ENCODE measurements around the gene INCA1.

Gene INCA1

GRCh38 chr17:4987767-4988567 lies 9.4 kb downstream of the INCA1 start:
- H3K27ac ChIP-seq (ENCODE audit: insufficient read depth, low read depth, low read length, poor library complexity, severe bottlenecking): no peak overlapping the region
- peak overlapping the region; percentile 76 for H3K4me3 ChIP-seq (ENCODE audit: insufficient read depth, low read depth, low read length)
- H3K36me3 ChIP-seq (ENCODE audit: control insufficient read depth, insufficient read depth, low read length): no peaks in the 10 kb centered on the region
- no peaks in the 10 kb centered on the region for H3K9me3 ChIP-seq (ENCODE audit: control insufficient read depth, low read length)
- peaks cover 11% of the 10 kb centered on the region for H3K27me3 ChIP-seq (ENCODE audit: control insufficient read depth, insufficient read depth, low read length, poor library complexity, severe bottlenecking)
- 25 to 26% methylated on average over 30 of the region's 30 CpGs for WGBS, 2 experiments
- peaks cover 10% of the 10 kb centered on the region for H3K4me1 ChIP-seq (ENCODE audit: control insufficient read depth, insufficient read depth, low read length)

- Histone ChIP-seq H3K9me3 (ENCODE audit: control insufficient read depth, low read length) (no peaks in the 10 kb centered on the region), H3K4me3 (ENCODE audit: insufficient read depth, low read depth, low read length) (peak within 1 kb of the TSS; percentile 76), H3K4me1 (ENCODE audit: control insufficient read depth, insufficient read depth, low read length) (peaks cover 10% of the 10 kb centered on the region), H3K27me3 (ENCODE audit: control insufficient read depth, insufficient read depth, low read length, poor library complexity, severe bottlenecking) (peaks cover 11% of the 10 kb centered on the region), H3K36me3 (ENCODE audit: control insufficient read depth, insufficient read depth, low read length) (no peaks in the 10 kb centered on the region), H3K27ac (ENCODE audit: insufficient read depth, low read depth, low read length, poor library complexity, severe bottlenecking) (no peak within 1 kb of the TSS)
- WGBS, 2 experiments: 2 to 3% methylated on average over 78 of the region's 78 CpGs
These were observed 10.2 kb downstream of the INCA1 start, which contains the start of gene CAMTA2 for GRCh38 chr17:4986951-4987766. Gene CAMTA2 (minus strand): TSS chr17:4987675. CDS start chr17:4986222, 1,453 bp downstream.

GRCh38 chr17:4986403-4986802 lies 10.9 kb downstream of the INCA1 start:
- Histone ChIP-seq H3K36me3 (ENCODE audit: control insufficient read depth, insufficient read depth, low read length) (no peaks in the 10 kb centered on the region), H3K27ac (ENCODE audit: insufficient read depth, low read depth, low read length, poor library complexity, severe bottlenecking) (no peak overlapping the region), H3K9me3 (ENCODE audit: control insufficient read depth, low read length) (no peaks in the 10 kb centered on the region), H3K4me3 (ENCODE audit: insufficient read depth, low read depth, low read length) (peak overlapping the region; percentile 76), H3K27me3 (ENCODE audit: control insufficient read depth, insufficient read depth, low read length, poor library complexity, severe bottlenecking) (peaks cover 11% of the 10 kb centered on the region), H3K4me1 (ENCODE audit: control insufficient read depth, insufficient read depth, low read length) (peaks cover 10% of the 10 kb centered on the region)
- 81 to 89% methylated on average over 5 of the region's 5 CpGs for WGBS, 2 experiments

- Histone ChIP-seq H3K4me1 (ENCODE audit: control insufficient read depth, insufficient read depth, low read length) (no peaks in the 10 kb centered on the region), H3K36me3 (ENCODE audit: control insufficient read depth, insufficient read depth, low read length) (no peaks in the 10 kb centered on the region), H3K27me3 (ENCODE audit: control insufficient read depth, insufficient read depth, low read length, poor library complexity, severe bottlenecking) (no peaks in the 10 kb centered on the region), H3K4me3 (ENCODE audit: insufficient read depth, low read depth, low read length) (no peak overlapping the region), H3K9me3 (ENCODE audit: control insufficient read depth, low read length) (no peaks in the 10 kb centered on the region), H3K27ac (ENCODE audit: insufficient read depth, low read depth, low read length, poor library complexity, severe bottlenecking) (no peak overlapping the region)
- WGBS, 2 experiments: 72 to 74% methylated on average over 5 of the region's 5 CpGs
These were observed 15.0 kb downstream of the INCA1 start for GRCh38 chr17:4982305-4982704.

GRCh38 chr17:4980644-4981216 lies 16.6 kb downstream of the INCA1 start:
- Histone ChIP-seq H3K27me3 (ENCODE audit: control insufficient read depth, insufficient read depth, low read length, poor library complexity, severe bottlenecking) (no peaks in the 10 kb centered on the region), H3K4me3 (ENCODE audit: insufficient read depth, low read depth, low read length) (no peak overlapping the region), H3K36me3 (ENCODE audit: control insufficient read depth, insufficient read depth, low read length) (no peaks in the 10 kb centered on the region), H3K4me1 (ENCODE audit: control insufficient read depth, insufficient read depth, low read length) (no peaks in the 10 kb centered on the region), H3K9me3 (ENCODE audit: control insufficient read depth, low read length) (no peaks in the 10 kb centered on the region), H3K27ac (ENCODE audit: insufficient read depth, low read depth, low read length, poor library complexity, severe bottlenecking) (no peak overlapping the region)
- 56 to 59% methylated on average over 6 of the region's 6 CpGs for WGBS, 2 experiments

- Histone ChIP-seq H3K27ac (ENCODE audit: insufficient read depth, low read depth, low read length, poor library complexity, severe bottlenecking) (no peak overlapping the region), H3K27me3 (ENCODE audit: control insufficient read depth, insufficient read depth, low read length, poor library complexity, severe bottlenecking) (no peaks in the 10 kb centered on the region), H3K36me3 (ENCODE audit: control insufficient read depth, insufficient read depth, low read length) (no peaks in the 10 kb centered on the region), H3K4me3 (ENCODE audit: insufficient read depth, low read depth, low read length) (no peak overlapping the region), H3K9me3 (ENCODE audit: control insufficient read depth, low read length) (no peaks in the 10 kb centered on the region), H3K4me1 (ENCODE audit: control insufficient read depth, insufficient read depth, low read length) (no peaks in the 10 kb centered on the region)
These were observed 18.6 kb downstream of the INCA1 start for GRCh38 chr17:4978726-4979125.

- H3K36me3 ChIP-seq (ENCODE audit: control insufficient read depth, insufficient read depth, low read length): no peaks in the 10 kb centered on the region
- no peaks in the 10 kb centered on the region for H3K4me1 ChIP-seq (ENCODE audit: control insufficient read depth, insufficient read depth, low read length)
- WGBS, 2 experiments: 90% methylated on average over 9 of the region's 9 CpGs
- H3K27me3 ChIP-seq (ENCODE audit: control insufficient read depth, insufficient read depth, low read length, poor library complexity, severe bottlenecking): no peaks in the 10 kb centered on the region
- no peak overlapping the region for H3K27ac ChIP-seq (ENCODE audit: insufficient read depth, low read depth, low read length, poor library complexity, severe bottlenecking)
- H3K4me3 ChIP-seq (ENCODE audit: insufficient read depth, low read depth, low read length): no peak overlapping the region
- H3K9me3 ChIP-seq (ENCODE audit: control insufficient read depth, low read length): no peaks in the 10 kb centered on the region
These were observed 23.1 kb downstream of the INCA1 start for GRCh38 chr17:4974115-4974670.

GRCh38 chr17:4973256-4974114 lies 23.8 kb downstream of the INCA1 start:
- H3K36me3 ChIP-seq (ENCODE audit: control insufficient read depth, insufficient read depth, low read length): no peaks in the 10 kb centered on the region

GRCh38 chr17:4972752-4973151 lies 24.6 kb downstream of the INCA1 start:
- Histone ChIP-seq H3K9me3 (ENCODE audit: control insufficient read depth, low read length) (no peaks in the 10 kb centered on the region), H3K36me3 (ENCODE audit: control insufficient read depth, insufficient read depth, low read length) (no peaks in the 10 kb centered on the region), H3K27me3 (ENCODE audit: control insufficient read depth, insufficient read depth, low read length, poor library complexity, severe bottlenecking) (no peaks in the 10 kb centered on the region), H3K4me3 (ENCODE audit: insufficient read depth, low read depth, low read length) (no peak overlapping the region), H3K4me1 (ENCODE audit: control insufficient read depth, insufficient read depth, low read length) (no peaks in the 10 kb centered on the region), H3K27ac (ENCODE audit: insufficient read depth, low read depth, low read length, poor library complexity, severe bottlenecking) (no peak overlapping the region)
- 81 to 83% methylated on average over 12 of the region's 12 CpGs for WGBS, 2 experiments

More at GRCh38 chr17:4973256-4974114, 23.8 kb downstream of the INCA1 start:
- Histone ChIP-seq H3K27me3 (ENCODE audit: control insufficient read depth, insufficient read depth, low read length, poor library complexity, severe bottlenecking) (no peaks in the 10 kb centered on the region), H3K27ac (ENCODE audit: insufficient read depth, low read depth, low read length, poor library complexity, severe bottlenecking) (no peak overlapping the region), H3K4me1 (ENCODE audit: control insufficient read depth, insufficient read depth, low read length) (no peaks in the 10 kb centered on the region), H3K9me3 (ENCODE audit: control insufficient read depth, low read length) (no peaks in the 10 kb centered on the region), H3K4me3 (ENCODE audit: insufficient read depth, low read depth, low read length) (no peak overlapping the region)
- 92 to 95% methylated on average over 10 of the region's 10 CpGs for WGBS, 2 experiments

Measured in ectodermal cell (in vitro differentiated cells).